ENCODE data around the gene DOLPP1. TPM values are rescaled to one million over a fixed set of nuclear protein-coding genes. Genes with fewer than 3 reads are reported as not detected.

The DOLPP1 gene
- total and polyA plus RNA-seq, 8 donors = 3.4 to 84.0 (median 12.8) TPM

DNA sequence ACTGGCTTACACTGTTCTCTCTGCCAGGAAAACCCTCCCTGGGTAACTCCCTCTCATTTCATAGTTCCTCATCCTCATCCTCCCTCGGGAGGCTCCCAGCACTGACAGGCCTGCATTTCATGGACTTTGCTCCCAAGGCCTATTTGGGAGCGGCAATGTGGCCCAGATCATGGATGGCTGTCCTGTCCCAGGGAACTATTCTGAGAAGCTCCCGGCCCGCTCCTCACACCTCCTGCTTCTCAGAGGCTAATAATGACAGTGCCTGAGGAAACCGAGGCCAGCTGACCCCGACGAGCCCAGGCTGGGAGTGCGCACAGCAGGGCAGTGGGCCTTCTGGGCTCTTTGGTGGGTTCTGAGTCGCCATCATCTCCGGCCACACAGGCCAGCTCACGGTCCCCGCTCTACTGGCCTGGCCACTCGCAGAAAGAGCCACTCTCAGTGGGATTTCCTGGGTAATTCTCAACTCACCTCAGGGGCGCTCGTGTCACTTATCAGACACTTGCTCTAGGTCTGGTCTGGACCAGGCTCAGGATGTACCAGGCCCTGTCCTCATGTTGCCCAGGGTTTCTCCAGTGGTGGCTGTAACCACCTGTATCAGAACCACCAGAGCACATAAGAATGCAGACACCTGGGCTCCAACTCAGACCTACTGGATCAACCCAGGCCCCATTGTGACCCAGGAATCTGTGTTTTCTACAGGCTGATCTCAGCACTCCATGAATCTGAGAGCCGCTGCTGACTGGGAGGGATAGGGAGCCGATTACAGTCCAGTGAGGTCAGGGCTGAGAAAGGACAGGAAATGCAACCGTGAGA lies 2.0 kb upstream of the DOLPP1 start:
- Histone ChIP-seq H3K4me1 (peaks cover 16 to 55% (median 41%) of the 10 kb centered on the region in 4 donors), H3K4me3 (no peak overlapping the region), H3K36me3 (peaks cover 0 to under 1% (median 0%) of the 10 kb centered on the region in 4 donors), H3K9me3 (no peaks in the 10 kb centered on the region), H3K27me3 (no peaks in the 10 kb centered on the region), H3K27ac (peak overlapping the region; percentile 19 to 81 (median 68))
- 78 to 80% (median 80%) methylated on average over 17 to 18 of the region's 18 CpGs for WGBS, 5 donors
- DNase-seq = no peak
- TF ChIP-seq POLR2AphosphoS5 (IDR thresholded peaks at IDR 0.05) = no peak
- no peak for TF ChIP-seq POLR2A (IDR thresholded peaks at IDR 0.05)
- no peak for TF ChIP-seq EP300 (IDR thresholded peaks at IDR 0.05)
- TF ChIP-seq, protein P1, sequence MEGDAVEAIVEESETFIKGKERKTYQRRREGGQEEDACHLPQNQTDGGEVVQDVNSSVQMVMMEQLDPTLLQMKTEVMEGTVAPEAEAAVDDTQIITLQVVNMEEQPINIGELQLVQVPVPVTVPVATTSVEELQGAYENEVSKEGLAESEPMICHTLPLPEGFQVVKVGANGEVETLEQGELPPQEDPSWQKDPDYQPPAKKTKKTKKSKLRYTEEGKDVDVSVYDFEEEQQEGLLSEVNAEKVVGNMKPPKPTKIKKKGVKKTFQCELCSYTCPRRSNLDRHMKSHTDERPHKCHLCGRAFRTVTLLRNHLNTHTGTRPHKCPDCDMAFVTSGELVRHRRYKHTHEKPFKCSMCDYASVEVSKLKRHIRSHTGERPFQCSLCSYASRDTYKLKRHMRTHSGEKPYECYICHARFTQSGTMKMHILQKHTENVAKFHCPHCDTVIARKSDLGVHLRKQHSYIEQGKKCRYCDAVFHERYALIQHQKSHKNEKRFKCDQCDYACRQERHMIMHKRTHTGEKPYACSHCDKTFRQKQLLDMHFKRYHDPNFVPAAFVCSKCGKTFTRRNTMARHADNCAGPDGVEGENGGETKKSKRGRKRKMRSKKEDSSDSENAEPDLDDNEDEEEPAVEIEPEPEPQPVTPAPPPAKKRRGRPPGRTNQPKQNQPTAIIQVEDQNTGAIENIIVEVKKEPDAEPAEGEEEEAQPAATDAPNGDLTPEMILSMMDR (IDR thresholded peaks at IDR 0.05) = no peak
- intact Hi-C loops (cut with DNase I; ENCODE audit: low total_unique reads) = no loop called here

DNA sequence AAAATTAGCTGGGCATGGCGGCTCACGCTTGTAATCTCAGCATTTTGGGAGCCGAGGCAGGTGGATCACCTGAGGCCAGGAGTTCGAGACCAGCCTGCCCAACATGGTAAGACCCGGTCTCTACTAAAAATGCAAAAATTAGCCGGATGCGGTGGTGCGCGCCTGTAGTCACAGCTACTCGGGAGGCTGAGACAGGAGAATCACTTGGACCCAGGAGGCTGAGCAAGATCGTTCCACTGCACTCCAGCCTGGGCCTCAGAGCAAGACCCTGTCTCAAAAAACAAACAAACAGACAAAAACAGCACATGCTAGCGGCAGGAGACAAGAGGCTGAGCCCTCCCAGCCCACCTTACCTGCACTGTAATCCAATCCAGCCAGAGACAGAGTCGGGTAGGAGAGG lies 1.1 kb upstream of the DOLPP1 start:
- no peak for TF ChIP-seq POLR2A (IDR thresholded peaks at IDR 0.05)
- TF ChIP-seq, protein P1 (IDR thresholded peaks at IDR 0.05) = no peak
- no peak for TF ChIP-seq POLR2AphosphoS5 (IDR thresholded peaks at IDR 0.05)
- TF ChIP-seq EP300 (IDR thresholded peaks at IDR 0.05) = no peak
- DNase-seq = no peak
- peak overlapping the region in 4 of 5 donors; percentile 78 to 91 (median 87) for H3K27ac ChIP-seq
- no peaks in the 10 kb centered on the region for H3K9me3 ChIP-seq
- peak overlapping the region in 3 of 4 donors; percentile 71 to 90 (median 82) for H3K4me3 ChIP-seq
- intact Hi-C loops (cut with DNase I; ENCODE audit: low total_unique reads) = no loop called here
- peaks cover 16 to 61% (median 43%) of the 10 kb centered on the region in 4 donors for H3K4me1 ChIP-seq
- peaks cover 2 to 10% (median 6%) of the 10 kb centered on the region in 4 donors for H3K36me3 ChIP-seq
- H3K27me3 ChIP-seq = no peaks in the 10 kb centered on the region
- 83 to 85% (median 84%) methylated on average over 12 to 13 of the region's 13 CpGs for WGBS, 5 donors

DNA sequence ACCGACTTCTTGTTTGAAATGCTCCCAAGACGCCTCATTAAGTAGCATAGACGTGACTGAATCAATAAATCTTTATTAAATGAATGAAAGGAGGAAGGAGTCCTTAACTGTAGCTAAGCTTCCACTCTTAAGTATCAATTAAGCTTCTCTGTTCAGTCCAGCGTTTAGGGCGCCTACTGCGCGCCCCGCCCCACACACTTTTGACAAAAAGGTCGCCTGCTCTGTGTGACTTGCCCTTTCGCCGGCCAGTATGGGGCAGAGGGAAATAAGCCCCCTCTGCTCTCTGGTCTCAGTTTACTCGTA lies 662 bp upstream of the DOLPP1 start:
- WGBS, 5 donors = 4 to 7% (median 4%) methylated on average over 12 of the region's 12 CpGs
- no peaks in the 10 kb centered on the region for H3K27me3 ChIP-seq
- TF ChIP-seq EP300 (IDR thresholded peaks at IDR 0.05) = no peak
- no peak for TF ChIP-seq POLR2AphosphoS5 (IDR thresholded peaks at IDR 0.05)
- TF ChIP-seq, protein P1 (IDR thresholded peaks at IDR 0.05) = no peak
- TF ChIP-seq POLR2A (IDR thresholded peaks at IDR 0.05) = no peak
- H3K9me3 ChIP-seq = no peaks in the 10 kb centered on the region
- DNase-seq = no peak
- peaks cover 16 to 61% (median 43%) of the 10 kb centered on the region in 4 donors for H3K4me1 ChIP-seq
- peak overlapping the region; percentile 71 to 90 (median 78) for H3K4me3 ChIP-seq
- H3K36me3 ChIP-seq = peaks cover 7 to 14% (median 10%) of the 10 kb centered on the region in 4 donors
- intact Hi-C loops (cut with DNase I; ENCODE audit: low total_unique reads) = no loop called here
- peak overlapping the region; percentile 47 to 91 (median 86) for H3K27ac ChIP-seq

DNA sequence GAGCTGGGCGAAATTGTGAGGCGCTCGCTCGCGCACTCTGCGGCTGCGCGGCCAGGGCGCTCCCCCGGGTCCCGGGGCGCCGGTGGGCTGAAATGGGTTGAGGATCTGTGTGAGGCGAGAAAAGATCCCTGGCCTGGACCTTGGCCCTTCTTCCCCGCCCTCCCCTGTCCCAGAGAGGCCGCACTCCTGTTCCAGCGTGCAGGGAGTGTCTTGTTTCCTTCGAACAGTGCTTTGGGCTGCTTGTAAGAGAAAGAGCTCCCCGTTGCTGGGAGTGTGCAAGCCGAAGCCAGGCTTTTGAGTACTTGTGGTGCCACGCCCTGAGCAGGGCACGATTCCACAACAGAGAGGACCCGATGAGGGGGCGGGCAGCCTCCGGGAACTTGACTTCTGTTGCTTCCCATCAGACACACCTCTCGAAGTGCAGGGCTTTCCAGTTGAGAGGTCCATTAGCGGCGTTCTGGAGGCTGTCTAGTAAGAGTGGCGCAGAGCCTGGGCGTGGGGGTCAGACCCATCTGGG lies 535 bp downstream of the DOLPP1 start:
- no peak for TF ChIP-seq POLR2A (IDR thresholded peaks at IDR 0.05)
- TF ChIP-seq, protein P1 (IDR thresholded peaks at IDR 0.05) = no peak
- TF ChIP-seq EP300 (IDR thresholded peaks at IDR 0.05) = no peak
- no peak for TF ChIP-seq POLR2AphosphoS5 (IDR thresholded peaks at IDR 0.05)
- H3K36me3 ChIP-seq = peaks cover 17 to 26% (median 22%) of the 10 kb centered on the region in 4 donors
- peaks cover 16 to 57% (median 39%) of the 10 kb centered on the region in 4 donors for H3K4me1 ChIP-seq
- DNase-seq = no peak
- H3K4me3 ChIP-seq = peak overlapping the region; percentile 71 to 90 (median 78)
- H3K27ac ChIP-seq = peak overlapping the region; percentile 82 to 91 (median 86)
- no peaks in the 10 kb centered on the region for H3K27me3 ChIP-seq
- WGBS, 5 donors = 1 to 3% (median 2%) methylated on average over 7 to 30 of the region's 30 CpGs
- no peaks in the 10 kb centered on the region for H3K9me3 ChIP-seq
- intact Hi-C loops (cut with DNase I; ENCODE audit: low total_unique reads) = no loop called here
